ENCODE data around the gene C13orf46.
"Not testable (repeated sequence)": the region's sequence is repeated elsewhere in the genome, so short reads cannot be mapped to it uniquely, and the experiment has no call there.

The C13orf46 gene

GRCh38 chr13:113920606-113921286 lies 53.1 kb downstream of the C13orf46 start:
- DNase-seq = no peak

DNA sequence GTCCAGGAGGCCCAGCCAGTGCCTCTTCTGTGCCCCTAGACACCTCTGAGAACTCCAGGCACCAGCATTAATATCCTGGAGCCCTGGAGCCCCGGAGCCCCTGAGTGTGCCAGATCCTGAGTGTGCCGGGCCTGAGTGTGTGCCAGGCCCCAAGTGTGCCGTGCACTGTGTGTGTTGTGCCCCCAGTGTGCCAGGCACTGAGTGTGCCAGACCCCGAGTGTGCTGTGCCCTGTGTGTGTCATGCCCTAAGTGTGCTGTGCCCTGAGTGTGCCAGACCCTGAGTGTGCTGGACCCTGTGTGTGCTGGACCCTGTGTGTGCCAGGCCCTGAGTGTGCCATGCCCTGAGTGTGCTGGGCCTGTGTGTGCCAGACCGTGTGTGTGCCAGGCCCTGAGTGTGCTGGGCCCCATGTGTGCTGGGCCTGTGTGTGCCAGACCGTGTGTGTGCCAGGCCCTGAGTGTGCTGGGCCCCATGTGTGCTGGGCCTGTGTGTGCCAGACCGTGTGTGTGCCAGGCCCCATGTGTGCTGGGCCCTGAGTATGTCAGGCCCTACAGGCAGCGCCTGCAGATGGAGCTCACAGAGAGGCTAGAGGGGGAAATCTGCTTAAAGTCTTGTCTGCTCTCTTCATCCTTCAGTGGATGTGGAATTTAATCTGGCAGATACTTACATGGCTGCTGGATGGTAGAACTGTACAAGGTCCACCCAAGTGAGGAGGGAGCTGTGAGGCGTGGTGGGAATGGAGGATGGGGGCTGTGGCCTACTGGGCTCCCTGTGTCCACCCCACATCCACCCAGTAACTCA lies 53.9 kb downstream of the C13orf46 start:
- no peak for DNase-seq

- DNase-seq = no peak
Observed at GRCh38 chr13:113918981-113919701, 54.7 kb downstream of the C13orf46 start.

DNA sequence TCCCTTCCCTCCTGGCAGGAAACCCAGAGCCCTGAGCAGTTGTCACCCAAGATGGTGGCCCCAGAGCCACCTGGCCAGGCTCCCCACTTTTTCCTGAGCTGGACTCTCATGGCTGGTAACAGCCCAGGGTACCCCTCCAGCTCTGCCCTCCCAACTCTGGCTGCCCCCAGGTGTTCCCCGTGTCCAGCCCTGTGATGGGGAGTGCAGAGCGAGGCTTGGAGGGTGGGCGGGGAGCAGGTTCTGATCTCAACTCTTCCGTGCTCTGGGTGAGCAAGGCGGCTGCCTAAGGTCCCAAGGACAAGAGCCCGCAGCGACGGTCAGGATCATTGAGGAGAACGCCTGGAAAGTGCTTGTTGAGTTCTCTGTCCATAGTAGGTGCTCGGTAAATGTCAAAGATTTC lies 55.3 kb downstream of the C13orf46 start:
- no peak for DNase-seq

DNA sequence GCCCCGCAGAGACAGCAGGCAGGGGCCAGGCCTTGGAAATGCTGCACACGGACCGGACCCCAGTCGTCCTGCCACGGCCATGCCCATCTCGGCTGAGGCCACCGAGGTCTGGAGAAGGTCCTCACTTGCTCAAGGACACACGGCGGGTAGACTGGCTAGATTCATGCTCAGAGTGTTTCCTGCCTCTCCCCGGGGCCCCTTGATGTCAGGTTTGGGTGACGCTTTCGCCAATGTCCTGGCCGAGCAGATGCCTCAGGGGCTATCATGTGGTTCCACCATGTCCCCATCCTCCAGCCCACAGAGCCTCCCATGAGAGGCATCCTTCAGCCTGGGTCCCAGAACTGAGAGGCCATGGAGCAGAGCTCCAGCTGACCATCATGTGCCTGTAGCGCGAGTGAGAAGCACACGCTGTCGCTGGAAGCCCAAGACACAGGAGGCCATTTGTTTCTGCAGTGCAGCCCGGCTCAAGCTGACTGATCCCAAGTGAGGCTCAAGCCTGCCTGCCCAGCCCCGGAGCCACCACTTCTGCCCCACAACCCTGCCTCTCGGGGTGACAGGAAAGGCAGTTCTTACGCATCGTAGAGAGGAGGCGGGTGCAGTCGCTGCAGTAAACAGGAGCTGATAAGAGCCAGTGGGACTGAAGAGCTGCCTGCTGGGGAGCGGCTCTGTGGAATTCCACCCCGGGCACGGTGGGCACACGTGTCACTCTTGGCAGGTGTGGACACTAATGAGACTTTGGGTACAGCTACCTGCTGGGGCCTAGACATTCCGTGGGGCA lies 56.1 kb downstream of the C13orf46 start:
- DNase-seq = no peak

DNA sequence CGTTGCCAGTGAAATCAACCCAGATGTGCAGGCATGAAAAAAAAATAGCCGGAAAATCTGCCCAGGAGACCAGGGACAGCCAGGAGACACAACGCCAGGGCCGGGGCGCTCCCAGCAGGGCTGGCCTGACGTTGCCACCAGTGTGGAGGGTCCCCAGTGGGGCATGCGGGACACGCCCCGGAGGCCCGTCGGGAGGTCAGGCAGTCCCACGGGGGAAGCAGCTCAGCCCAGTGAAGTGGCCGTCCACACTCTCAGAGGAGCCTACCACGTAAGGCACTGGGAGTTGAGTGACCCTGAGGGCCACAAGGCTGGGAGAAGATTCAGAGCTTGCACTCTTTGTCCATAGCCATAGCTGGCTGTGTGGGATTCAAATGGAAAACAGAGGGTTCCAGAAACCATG lies 56.8 kb downstream of the C13orf46 start:
- DNase-seq = no peak

DNA sequence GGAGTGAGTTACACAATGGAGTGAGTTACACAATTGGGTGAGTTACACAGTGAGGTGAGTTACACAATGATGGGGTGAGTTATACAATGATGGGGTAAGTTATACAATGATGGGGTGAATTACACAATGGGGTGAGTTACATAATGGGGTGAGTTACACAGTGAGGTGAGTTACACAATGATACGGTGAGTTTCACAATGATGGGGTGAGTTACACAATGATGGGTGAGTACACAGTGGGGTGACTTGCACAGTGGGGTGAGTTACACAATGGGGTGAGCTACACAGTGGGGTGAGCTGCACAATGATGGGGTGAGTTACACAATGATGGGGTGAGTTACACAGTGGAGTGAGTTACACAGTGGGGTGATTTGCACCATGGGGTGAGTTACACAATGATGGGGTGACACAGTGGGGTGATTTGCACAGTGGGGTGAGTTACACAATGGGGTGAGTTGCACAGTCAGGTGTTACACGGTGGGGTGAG lies 57.5 kb downstream of the C13orf46 start:
- DNase-seq = no peak

- no peak for DNase-seq
Observed at GRCh38 chr13:113915786-113916329, 58.0 kb downstream of the C13orf46 start.

DNA sequence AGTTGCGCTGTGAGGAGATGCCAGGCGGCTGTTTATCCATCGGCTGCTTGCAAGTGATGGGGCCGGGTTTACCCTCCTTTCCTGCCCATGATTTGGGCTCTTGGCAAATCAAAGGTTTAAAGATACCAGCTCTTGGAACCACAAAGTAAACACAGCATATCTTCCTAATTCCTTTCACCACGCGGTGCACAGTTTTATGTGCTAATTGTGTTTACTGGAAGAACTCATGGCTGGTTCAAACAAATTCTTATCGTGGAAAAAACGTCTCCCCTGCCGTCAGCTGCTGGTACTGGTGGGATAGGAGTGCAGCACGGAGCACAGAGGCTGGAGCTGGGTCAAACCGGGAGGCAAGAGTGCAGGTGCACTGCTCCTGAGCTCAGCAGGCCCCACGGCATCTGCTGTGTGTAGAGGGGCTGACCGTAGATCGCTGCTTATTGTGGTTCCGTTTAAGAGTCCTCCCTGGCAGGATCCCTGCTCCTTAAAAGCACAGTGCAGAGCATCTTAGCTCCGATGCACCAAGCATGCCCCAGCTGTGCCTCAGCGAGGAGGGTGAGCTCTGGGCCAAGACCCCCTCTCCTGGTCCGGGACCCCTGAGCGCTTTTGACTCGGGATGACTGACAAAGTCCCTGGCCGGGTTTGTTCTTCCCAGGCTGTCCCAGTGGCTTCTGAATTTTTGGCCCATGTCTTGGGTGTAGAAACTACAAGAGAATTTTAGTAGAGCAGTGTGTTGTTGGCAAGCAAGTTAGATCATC lies 58.7 kb downstream of the C13orf46 start:
- no peak for DNase-seq

- DNase-seq = no peak
Observed at GRCh38 chr13:113914333-113915011, 59.4 kb downstream of the C13orf46 start.

DNA sequence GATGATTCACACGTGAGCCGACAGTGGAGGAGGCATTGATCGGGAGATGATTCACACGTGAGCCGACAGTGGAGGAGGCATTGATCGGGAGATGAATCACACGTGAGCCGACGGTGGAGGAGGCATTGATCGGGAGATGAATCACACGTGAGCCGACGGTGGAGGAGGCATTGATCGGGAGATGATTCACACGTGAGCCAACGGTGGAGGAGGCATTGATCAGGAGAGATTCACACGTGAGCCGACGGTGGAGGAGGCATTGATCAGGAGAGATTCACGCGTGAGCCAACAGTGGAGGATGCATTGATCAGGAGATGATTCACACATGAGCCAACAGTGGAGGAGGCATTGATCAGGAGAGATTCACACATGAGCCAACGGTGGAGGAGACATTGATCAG lies 60.0 kb downstream of the C13orf46 start:
- not testable (repeated sequence) for DNase-seq

GRCh38 chr13:113913408-113913807 lies 60.5 kb downstream of the C13orf46 start:
- not testable (repeated sequence) for DNase-seq

- no peak for DNase-seq
Observed at GRCh38 chr13:113912596-113912995, 61.3 kb downstream of the C13orf46 start.

DNA sequence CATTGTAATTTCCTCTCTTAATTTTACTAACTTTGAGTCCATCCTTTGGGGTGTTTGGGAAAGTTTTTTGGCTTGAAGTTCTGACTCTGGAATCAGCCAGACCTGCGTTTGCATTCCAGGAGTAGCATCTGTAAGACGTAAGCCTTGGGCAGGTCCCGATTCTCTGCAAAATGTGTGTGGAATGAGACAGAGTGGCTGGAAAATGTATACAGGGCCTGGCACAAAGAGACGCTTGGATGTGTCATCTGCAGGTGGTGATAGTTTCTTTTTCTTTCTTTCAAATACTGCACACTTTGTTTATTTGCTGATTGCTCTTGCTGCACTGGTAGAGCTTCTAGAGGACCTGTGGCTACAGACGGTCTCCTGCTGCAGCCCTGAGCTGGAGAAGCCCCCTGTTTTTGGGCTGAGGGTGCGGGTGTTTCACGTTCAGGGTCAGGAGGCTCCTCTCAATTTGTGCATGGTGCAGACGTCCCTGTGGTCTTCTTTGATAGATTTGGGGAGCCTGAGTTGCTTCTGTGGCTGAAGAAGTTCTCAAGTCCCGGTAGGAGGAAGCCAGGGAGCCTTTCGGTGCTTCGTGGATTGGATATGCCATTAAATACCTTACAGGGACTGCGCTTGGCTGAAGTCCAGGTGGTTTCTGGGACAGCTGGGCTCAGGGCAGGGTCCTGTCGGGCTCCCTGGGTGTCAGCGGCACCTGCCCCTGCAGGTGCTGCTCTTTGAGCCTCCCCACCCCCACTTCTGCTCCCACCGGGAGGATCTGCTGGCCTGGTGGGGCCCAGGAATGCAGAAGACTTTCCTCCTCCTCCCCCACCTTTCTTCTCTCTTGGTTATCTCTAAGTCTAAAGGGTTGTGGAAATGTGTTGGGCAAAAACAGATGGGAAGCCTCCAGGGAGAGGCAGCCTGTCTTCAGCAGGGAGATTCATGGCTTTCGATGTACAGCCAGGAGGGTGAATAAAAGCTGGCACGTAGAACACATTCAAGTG lies 66.0 kb downstream of the C13orf46 start:
- DNase-seq = no peak

DNA sequence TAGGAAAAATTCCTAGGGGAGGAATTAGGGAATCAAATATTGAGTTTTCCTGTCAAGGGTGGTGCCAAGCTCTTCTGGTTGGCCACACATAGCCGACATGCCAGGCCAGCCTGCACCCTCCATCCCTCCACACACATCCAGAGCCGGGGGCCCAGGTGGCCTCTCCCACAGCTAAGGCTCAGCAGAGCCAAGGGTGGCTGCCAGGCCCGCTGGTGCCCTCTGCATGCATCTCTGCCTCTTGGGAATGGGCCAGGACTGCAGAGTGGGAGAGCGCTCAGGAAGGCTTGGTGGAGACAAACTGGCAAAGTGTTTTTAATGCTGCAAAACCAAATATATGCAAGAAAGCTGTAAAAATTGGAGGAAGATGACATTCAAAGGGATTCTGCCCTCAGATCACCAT lies 67.3 kb downstream of the C13orf46 start:
- DNase-seq = no peak

DNA sequence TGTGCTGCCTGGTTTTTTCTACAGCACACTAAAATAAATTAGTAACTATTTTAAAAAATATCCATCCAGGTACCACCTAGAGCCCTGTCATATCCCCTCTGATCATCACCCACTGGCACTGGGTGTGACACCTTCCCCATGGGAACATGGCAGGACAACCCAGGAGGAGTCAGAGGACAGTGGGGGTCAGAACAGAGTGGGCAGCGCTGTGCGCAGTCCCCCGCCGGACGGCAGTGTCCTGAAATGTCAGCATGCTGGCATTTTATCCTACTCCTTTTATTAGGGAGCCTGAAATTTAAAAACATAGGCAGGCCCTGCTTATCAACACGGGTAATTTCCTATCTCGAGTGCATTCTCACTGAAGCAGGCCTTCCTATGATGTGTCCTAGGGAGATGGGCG lies 67.9 kb downstream of the C13orf46 start:
- no peak for DNase-seq

DNA sequence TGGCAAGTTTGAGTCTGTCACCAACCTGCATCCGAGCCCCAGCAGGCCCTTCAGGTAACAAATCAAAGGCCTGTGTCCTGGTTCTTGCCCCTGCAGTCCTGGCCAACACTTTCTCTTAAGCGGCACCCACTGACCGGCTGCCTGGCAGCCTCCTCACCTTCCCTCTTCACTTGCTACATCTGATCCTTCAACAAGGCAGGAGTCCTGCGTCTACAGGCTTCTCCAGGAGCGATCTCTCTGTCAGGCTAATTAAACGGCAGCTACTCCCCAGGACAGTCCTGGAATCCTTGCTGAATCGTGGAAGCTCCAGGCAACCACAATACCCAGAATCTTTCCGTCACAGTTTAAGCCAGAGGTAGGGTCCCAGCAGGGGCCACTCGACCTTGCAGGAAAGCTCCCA lies 68.9 kb downstream of the C13orf46 start:
- no peak for DNase-seq

GRCh38 chr13:113904411-113904810 lies 69.5 kb downstream of the C13orf46 start:
- DNase-seq = no peak

GRCh38 chr13:113903912-113904311 lies 70.0 kb downstream of the C13orf46 start:
- no peak for DNase-seq
